Measurements from ENCODE around the gene GAB1.

The GAB1 gene

GRCh38 chr4:143336781-143337599 is at the start of gene GAB1:
GAB1 (plus strand) TSS chr4:143336876; CDS start chr4:143337189, 313 bp downstream.
- DNase-seq: peak; percentile 12

- DNase-seq: no peak
Measured at GRCh38 chr4:143287572-143287923, 49.1 kb upstream of the GAB1 start.

- no peak for DNase-seq
Measured at GRCh38 chr4:143288171-143288570, 48.5 kb upstream of the GAB1 start.

- no peak for DNase-seq
Measured at GRCh38 chr4:143289370-143289769, 47.3 kb upstream of the GAB1 start.

- no peak for DNase-seq
Measured at GRCh38 chr4:143291314-143291713, 45.4 kb upstream of the GAB1 start.

- DNase-seq: no peak
Measured at GRCh38 chr4:143292858-143293257, 43.8 kb upstream of the GAB1 start.

GRCh38 chr4:143294310-143294709 is 42.4 kb upstream of the GAB1 start:
- DNase-seq: no peak

GRCh38 chr4:143294710-143295275 is 41.9 kb upstream of the GAB1 start:
- DNase-seq: no peak

GRCh38 chr4:143296397-143297067 is 40.1 kb upstream of the GAB1 start:
- no peak for DNase-seq

- DNase-seq: no peak
Measured at GRCh38 chr4:143300860-143301259, 35.8 kb upstream of the GAB1 start.

GRCh38 chr4:143302536-143302935 is 34.1 kb upstream of the GAB1 start:
- no peak for DNase-seq

GRCh38 chr4:143306788-143307187 is 29.9 kb upstream of the GAB1 start:
- no peak for DNase-seq

GRCh38 chr4:143307531-143307930 is 29.1 kb upstream of the GAB1 start:
- no peak for DNase-seq

- DNase-seq: no peak
Measured at GRCh38 chr4:143308377-143308776, 28.3 kb upstream of the GAB1 start.

GRCh38 chr4:143311924-143312323 is 24.8 kb upstream of the GAB1 start:
- DNase-seq: no peak

GRCh38 chr4:143313521-143313920 is 23.2 kb upstream of the GAB1 start:
- no peak for DNase-seq

- DNase-seq: no peak
Measured at GRCh38 chr4:143313996-143314395, 22.7 kb upstream of the GAB1 start.

GRCh38 chr4:143320113-143320512 is 16.6 kb upstream of the GAB1 start:
- no peak for DNase-seq

GRCh38 chr4:143326735-143327134 is 9.9 kb upstream of the GAB1 start:
- DNase-seq: no peak

GRCh38 chr4:143329985-143330384 is 6.7 kb upstream of the GAB1 start:
- no peak for DNase-seq

GRCh38 chr4:143335979-143336780 is 496 bp upstream of the GAB1 start:
- peak; percentile 36 for DNase-seq

- DNase-seq: no peak
Measured at GRCh38 chr4:143337600-143338287, 1.1 kb downstream of the GAB1 start.

- no peak for DNase-seq
Measured at GRCh38 chr4:143338313-143338712, 1.6 kb downstream of the GAB1 start.
